ENCODE results near the gene CRIM1. TPM values are rescaled to one million over a fixed set of nuclear protein-coding genes. Genes with fewer than 3 reads are reported as not detected.

CRIM1 gene
- total RNA-seq, 1 experiment from 2014 or later = 24.1 TPM

- TF ChIP-seq ZNF671 (CRISPR knock-in tag; IDR thresholded peaks at IDR 0.05) (no peak), ZBTB21 (CRISPR knock-in tag; IDR thresholded peaks at IDR 0.05; ENCODE audit: borderline replicate concordance) (no peak), ZNF532 (CRISPR knock-in tag; IDR thresholded peaks at IDR 0.05; ENCODE audit: borderline replicate concordance) (no peak), RELA (CRISPR knock-in tag; IDR thresholded peaks at IDR 0.05; ENCODE audit: borderline replicate concordance) (no peak), HMGA2 (CRISPR knock-in tag; IDR thresholded peaks at IDR 0.05) (no peak), ELF4 (CRISPR knock-in tag; IDR thresholded peaks at IDR 0.05; ENCODE audit: low read depth) (no peak), CDX4 (CRISPR knock-in tag; IDR thresholded peaks at IDR 0.05; ENCODE audit: borderline replicate concordance) (no peak), FOXK1 (CRISPR knock-in tag; IDR thresholded peaks at IDR 0.05) (no peak), NFATC4 (CRISPR knock-in tag; IDR thresholded peaks at IDR 0.05) (no peak), SP1 (CRISPR knock-in tag; conservative IDR thresholded peaks at IDR 0.05) (no peak)
- ATAC-seq (no peak), DNase-seq (ENCODE audit: low spot score) (no peak)
- CTCF ChIA-PET = interaction anchor here (1.9 kb wide), 1 partner anchor 77 kb away, joined by 6 read pairs; no protein-coding TSS in a partner anchor
- Mint-ChIP-seq H3K9me3 (no peaks in the 10 kb centered on the region), H3K27me3 (ENCODE audit: low read depth) (no peaks in the 10 kb centered on the region), H3K4me1 (no peaks in the 10 kb centered on the region), H3K36me3 (peaks cover 36% of the 10 kb centered on the region), H3K4me3 (no peak overlapping the region), H3K27ac (no peak overlapping the region)
- POLR2A ChIA-PET = no interaction called here
Observed at GRCh38 chr2:36586672-36587071, 231.1 kb downstream of the CRIM1 start.

GRCh38 chr2:36587101-36587500, 231.5 kb downstream of the CRIM1 start:
- no peak for TF ChIP-seq ZNF425 (CRISPR knock-in tag; conservative IDR thresholded peaks at IDR 0.05)
- no peak for TF ChIP-seq IRF1 (CRISPR knock-in tag; IDR thresholded peaks at IDR 0.05)
- no peak for TF ChIP-seq ZNF532 (CRISPR knock-in tag; IDR thresholded peaks at IDR 0.05; ENCODE audit: borderline replicate concordance)
- no peak for TF ChIP-seq TCF7 (CRISPR knock-in tag; IDR thresholded peaks at IDR 0.05; ENCODE audit: low read depth)
- no peak for TF ChIP-seq CDX4 (CRISPR knock-in tag; IDR thresholded peaks at IDR 0.05; ENCODE audit: borderline replicate concordance)
- TF ChIP-seq SMAD4 (CRISPR knock-in tag; IDR thresholded peaks at IDR 0.05) = no peak
- no peak for TF ChIP-seq CTCF (IDR thresholded peaks at IDR 0.05)
- TF ChIP-seq ZNF317 (CRISPR knock-in tag; IDR thresholded peaks at IDR 0.05; ENCODE audit: borderline replicate concordance, low read depth) = no peak
- TF ChIP-seq RELA (CRISPR knock-in tag; IDR thresholded peaks at IDR 0.05; ENCODE audit: borderline replicate concordance) = no peak
- no peak for TF ChIP-seq OVOL2 (CRISPR knock-in tag; IDR thresholded peaks at IDR 0.05; ENCODE audit: borderline replicate concordance)
- TF ChIP-seq MYBL2 (CRISPR knock-in tag; IDR thresholded peaks at IDR 0.05) = no peak
- ChIA-PET CTCF (interaction anchor here (1.9 kb wide), 1 partner anchor 77 kb away, joined by 6 read pairs; no protein-coding TSS in a partner anchor), POLR2A (no interaction called here)
- no peaks in the 10 kb centered on the region for H3K4me1 Mint-ChIP-seq
- peaks cover 34% of the 10 kb centered on the region for H3K36me3 Mint-ChIP-seq
- no peak overlapping the region for H3K4me3 Mint-ChIP-seq
- H3K27ac Mint-ChIP-seq = no peak overlapping the region
- H3K27me3 Mint-ChIP-seq (ENCODE audit: low read depth) = peaks cover 3% of the 10 kb centered on the region; the same call in 1 of the 2 replicates
- ATAC-seq (no peak), DNase-seq (ENCODE audit: low spot score) (no peak)
- H3K9me3 Mint-ChIP-seq = no peaks in the 10 kb centered on the region
